HG03378 (cell line): Measurements from ENCODE around the gene RGS17.
A peak's percentile ranks its signal among the peaks of the same experiment; 100 is the strongest.
"Not testable (repeated sequence)": the region's sequence is repeated elsewhere in the genome, so short reads cannot be mapped to it uniquely, and the experiment has no call there.

ENCODE experiments used
- ATAC-seq: cut with Tn5 transposase; IDR thresholded peaks from one replicate; pipeline ENCODE4 v1.9.1; 2021; ENCODE audit warnings: mild to moderate bottlenecking, moderate library complexity; ENCODE audit not compliant: unreplicated experiment

RGS17 gene

GRCh38 chr6:152999538-152999937 is 131.5 kb downstream of the RGS17 start:
- ATAC-seq, result not testable (repeated sequence)

DNA sequence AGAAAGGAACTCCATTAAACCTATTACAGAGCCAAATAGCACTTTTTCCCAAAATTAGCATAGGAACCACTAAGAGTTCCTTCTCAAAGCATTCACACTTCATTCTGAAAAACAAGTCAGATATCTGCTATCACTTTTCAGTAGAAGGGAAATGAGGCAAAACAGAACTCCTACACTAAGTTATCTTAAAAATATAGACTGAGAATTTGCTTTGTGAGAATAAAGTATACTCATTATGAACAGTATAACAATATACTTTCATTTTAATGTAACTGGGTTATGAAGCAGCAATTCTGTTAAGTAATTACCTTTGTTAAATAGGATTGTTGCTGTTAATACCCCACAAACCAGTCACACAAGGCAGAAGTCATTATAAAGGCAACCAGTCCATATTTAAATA is 137.2 kb downstream of the RGS17 start:
- no peak for ATAC-seq

DNA sequence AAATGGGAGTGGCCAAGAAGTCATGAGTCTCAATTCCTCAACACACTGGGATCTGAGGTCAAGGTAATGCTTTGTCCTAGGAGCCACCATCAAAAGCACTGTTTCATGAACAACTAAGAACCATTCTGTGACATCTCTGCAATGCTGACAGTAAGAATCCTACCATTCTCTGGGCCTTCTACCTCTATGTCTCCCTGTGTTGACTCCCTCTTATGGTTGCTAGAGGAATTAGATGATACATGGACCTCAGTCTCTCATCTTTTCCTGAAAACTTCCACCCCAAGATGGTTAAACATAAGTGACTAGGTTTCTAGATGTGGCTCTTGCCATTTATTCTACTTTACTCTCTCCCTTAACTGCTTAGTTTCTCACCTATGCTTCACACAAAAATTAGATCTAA is 137.7 kb downstream of the RGS17 start:
- ATAC-seq, result no peak

GRCh38 chr6:152986978-152987377 is 144.1 kb downstream of the RGS17 start:
- no peak for ATAC-seq

- not testable (repeated sequence) for ATAC-seq
Observed at GRCh38 chr6:152985300-152985699, 145.8 kb downstream of the RGS17 start.

DNA sequence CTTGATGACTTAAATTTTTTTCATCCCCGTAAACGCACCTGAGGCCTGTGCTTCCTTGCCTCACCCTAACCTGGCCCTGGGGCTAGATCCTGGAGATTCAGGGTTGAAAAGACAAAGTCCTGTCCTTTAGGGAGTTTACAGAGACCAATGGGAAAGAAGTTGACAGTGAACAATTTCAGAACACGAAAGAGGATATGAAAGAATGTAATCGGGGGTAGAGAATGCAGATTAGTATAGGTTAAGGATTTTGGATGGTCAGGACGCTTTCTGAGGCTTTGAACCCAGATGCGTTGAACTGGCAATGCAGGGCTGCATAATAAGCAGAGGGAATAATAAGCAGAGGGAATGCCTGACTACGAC is 146.6 kb downstream of the RGS17 start:
- peak; percentile 41 for ATAC-seq

GRCh38 chr6:152983637-152984512 is 147.2 kb downstream of the RGS17 start:
- ATAC-seq, result peak; percentile 21

- ATAC-seq, result peak; percentile 76
Observed at GRCh38 chr6:152982904-152983636, 148.0 kb downstream of the RGS17 start, which contains the start of gene FBXO5. Gene FBXO5, minus strand, starts transcription at chr6:152983041. Its CDS starts 82 bp downstream, at chr6:152982959.

- ATAC-seq, result no peak
Observed at GRCh38 chr6:152981989-152982903, 148.8 kb downstream of the RGS17 start.

DNA sequence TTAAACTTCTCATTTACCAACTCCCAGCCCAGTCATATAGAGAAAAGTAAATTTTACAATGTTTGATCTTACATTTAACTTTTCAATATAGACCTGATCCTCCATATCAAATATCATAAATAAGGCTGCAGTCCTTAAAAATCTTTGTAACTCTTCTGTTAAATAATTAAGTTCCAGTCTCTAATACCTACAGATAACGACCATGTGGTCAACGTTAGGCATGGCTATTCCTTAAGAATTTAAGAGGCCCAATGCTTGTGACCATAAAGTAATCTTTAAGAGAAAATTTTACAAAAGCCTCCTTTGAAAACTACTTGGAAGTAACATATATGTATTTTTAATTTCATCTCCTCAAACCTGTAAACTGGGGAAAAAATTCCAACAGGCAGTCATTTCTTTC is 149.9 kb downstream of the RGS17 start:
- no peak for ATAC-seq

- no peak for ATAC-seq
Observed at GRCh38 chr6:152980656-152981055, 150.4 kb downstream of the RGS17 start.

DNA sequence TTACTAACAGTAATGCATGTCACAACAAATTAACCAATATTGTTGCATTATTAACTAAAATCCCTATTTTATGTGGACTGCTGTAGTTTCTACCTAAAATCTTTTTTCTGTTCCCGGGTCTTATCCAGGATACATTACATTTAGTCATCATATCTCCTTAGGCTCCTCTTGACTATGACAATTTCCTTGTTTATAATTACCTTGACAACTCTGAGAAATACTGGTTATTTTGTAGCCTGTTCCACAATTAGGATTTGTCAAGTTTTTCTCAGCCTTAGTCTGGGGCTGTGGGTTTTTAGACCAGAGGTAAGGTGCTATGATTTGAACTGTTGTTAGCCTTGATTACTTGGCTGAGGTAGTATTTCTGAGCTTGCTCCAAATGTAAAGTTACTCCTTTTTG is 152.0 kb downstream of the RGS17 start:
- ATAC-seq, result no peak

GRCh38 chr6:152978058-152978457 is 153.0 kb downstream of the RGS17 start:
- ATAC-seq, result no peak

- no peak for ATAC-seq
Observed at GRCh38 chr6:152977556-152977955, 153.5 kb downstream of the RGS17 start.

- no peak for ATAC-seq
Observed at GRCh38 chr6:152976749-152977148, 154.3 kb downstream of the RGS17 start.

- ATAC-seq, result peak; percentile 55
Observed at GRCh38 chr6:152975204-152975915, 155.7 kb downstream of the RGS17 start.

- ATAC-seq, result no peak
Observed at GRCh38 chr6:152973916-152974315, 157.2 kb downstream of the RGS17 start.

GRCh38 chr6:152969688-152970418 is 161.2 kb downstream of the RGS17 start:
- ATAC-seq, result no peak

DNA sequence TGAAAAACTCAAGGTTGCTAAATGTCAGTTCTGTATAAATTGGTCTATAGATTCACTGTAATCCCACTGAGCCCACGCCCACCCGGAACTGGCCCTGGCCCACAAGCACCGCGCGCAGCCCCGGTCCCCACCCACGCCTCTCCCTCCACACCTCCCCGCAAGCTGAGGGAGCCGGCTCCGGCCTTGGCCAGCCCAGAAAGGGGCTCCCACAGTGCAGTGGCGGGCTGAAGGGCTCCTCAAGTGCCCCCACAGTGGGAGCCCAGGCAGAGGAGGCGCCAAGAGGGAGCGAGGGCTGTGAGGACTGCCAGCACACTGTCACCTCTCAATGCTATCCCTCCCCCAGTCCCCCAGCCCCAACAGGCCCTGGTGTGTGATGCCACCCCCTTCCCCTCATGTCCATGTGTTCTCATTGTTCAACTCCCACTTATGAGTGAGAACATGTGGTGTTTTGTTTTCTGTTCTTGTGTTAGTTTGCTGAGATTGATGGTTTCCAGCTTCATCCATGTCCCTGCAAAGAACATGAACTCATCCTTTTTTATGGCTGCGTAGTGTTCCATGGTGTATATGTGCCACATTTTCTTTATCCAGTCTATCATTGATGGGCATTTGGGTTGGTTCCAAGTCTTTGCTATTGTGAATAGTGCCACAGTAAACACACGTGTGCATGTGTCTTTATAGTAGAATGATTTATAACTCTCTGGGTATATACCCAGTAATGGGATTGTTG is 164.8 kb downstream of the RGS17 start:
- ATAC-seq, result not testable (repeated sequence)
